CD4-positive, alpha-beta T cell (primary cell): ENCODE results near the gene HSD17B2. TPM values are rescaled to one million over a fixed set of nuclear protein-coding genes. Genes with fewer than 3 reads are reported as not detected.

Experiments
- ATAC-seq: fragments of 200-7000 bp; cut with Tn5 transposase; one replicate; pipeline ENCODE4 v1.10.0; 2022; ENCODE audit warnings: mild to moderate bottlenecking; ENCODE audit not compliant: poor library complexity
- CTCF ChIA-PET: fragments of 350-600 bp; sonication (Branson Sonifier 250); formaldehyde crosslinking; loops from one replicate; lab custom pipeline; 2021; ENCODE audit warnings: antibody characterized with exemption, inconsistent platforms; lab: Charles Lee
- POLR2A ChIA-PET: fragments of 350-600 bp; sonication (Branson Sonifier 250); formaldehyde crosslinking; loops from one replicate; lab custom pipeline; 2021; ENCODE audit warnings: antibody characterized with exemption, inconsistent platforms; lab: Charles Lee
- DNase-seq, 14 experiments: peaks; one replicate each; pipeline ENCODE4 v3.0.0-alpha.2; 2013 to 2020; ENCODE audit warnings: mixed read lengths in 2 of 14
- H3K27ac ChIP-seq, 2 donors: one replicate each; pipeline versions ENCODE4 v1.5.1 to v1.7.0; 2013; ENCODE audit warnings: low read length in 2 of 2, low read depth in 1 of 2, mild to moderate bottlenecking in 1 of 2
- H3K27me3 ChIP-seq, 2 experiments: 1 replicate in 1 of 2; 2 replicates in 1 of 2; pipeline versions ENCODE4 v1.6.1 to v1.7.0; 2013; ENCODE audit warnings: low read length in 2 of 2, control low read depth in 1 of 2, mild to moderate bottlenecking in 1 of 2, moderate library complexity in 1 of 2; ENCODE audit not compliant: insufficient read depth in 2 of 2, control insufficient read depth in 1 of 2
- H3K36me3 ChIP-seq: one replicate; pipeline ENCODE4 v1.6.1; 2013; ENCODE audit warnings: low read length, control low read depth; ENCODE audit not compliant: insufficient read depth
- H3K4me1 ChIP-seq: one replicate; pipeline ENCODE4 v1.6.1; 2013; ENCODE audit warnings: low read length, control low read depth; ENCODE audit not compliant: insufficient read depth
- H3K4me3 ChIP-seq: one replicate; pipeline ENCODE4 v1.5.1; 2013; ENCODE audit warnings: mild to moderate bottlenecking, low read length, moderate library complexity
- H3K9me3 ChIP-seq, 2 experiments: 1 replicate in 1 of 2; 2 replicates in 1 of 2; pipeline versions ENCODE4 v1.6.1 to v1.7.0; 2013; ENCODE audit warnings: low read length in 2 of 2, mild to moderate bottlenecking in 2 of 2, control low read depth in 1 of 2, moderate library complexity in 1 of 2; ENCODE audit not compliant: control insufficient read depth in 1 of 2, insufficient read depth in 1 of 2
- H3K27ac Mint-ChIP-seq: one replicate; pipeline ENCODE4 v1.8.0; 2020; ENCODE audit warnings: mixed read lengths
- H3K27me3 Mint-ChIP-seq: one replicate; pipeline ENCODE4 v1.8.0; 2021; ENCODE audit warnings: mixed read lengths
- H3K36me3 Mint-ChIP-seq: one replicate; pipeline ENCODE4 v1.8.0; 2021; ENCODE audit warnings: low read depth, mixed read lengths
- H3K4me1 Mint-ChIP-seq: one replicate; pipeline ENCODE4 v1.8.0; 2021; ENCODE audit warnings: low read depth, mixed read lengths
- H3K4me3 Mint-ChIP-seq: one replicate; pipeline ENCODE4 v1.8.0; 2020; ENCODE audit warnings: mild to moderate bottlenecking, mixed read lengths
- H3K9me3 Mint-ChIP-seq: one replicate; pipeline ENCODE4 v1.8.0; 2020; ENCODE audit warnings: mixed read lengths
- intact Hi-C, 2 experiments: fragments of 100-400 bp; cut with DNase I in 1 of 2; cut with micrococcal nuclease in 1 of 2; formaldehyde crosslinking; loops; one replicate each; pipeline versions ENCODE4 v1.15.1 to v1.9.0; 2023 to 2025; cut with DNase I, micrococcal nuclease
- total RNA-seq, 174 experiments: library from RNA in 2 of 174; stranded (reverse) in 2 of 174; gene quantifications; one replicate each; pipeline ENCODE4 v1.2.3 and lab custom pipeline; 2021 to 2026
- TF ChIP-seq, protein P1 (sequence below): fragments of 200-600 bp; IDR thresholded peaks from one replicate; pipeline ENCODE4 v1.8.0; 2022; ENCODE audit warnings: antibody characterized with exemption, mild to moderate bottlenecking

The HSD17B2 gene
- total RNA-seq, 2 experiments from 2014 or later = not detected

GRCh38 chr16:82063456-82064082 is 28.5 kb downstream of the HSD17B2 start:
- H3K4me1 Mint-ChIP-seq = no peaks in the 10 kb centered on the region
- Histone ChIP-seq H3K4me3 (no peak overlapping the region), H3K27ac (no peak overlapping the region), H3K36me3 (no peaks in the 10 kb centered on the region), H3K27me3 (peaks cover 0 to 6% of the 10 kb centered on the region in 2 experiments), H3K9me3 (no peaks in the 10 kb centered on the region), H3K4me1 (no peaks in the 10 kb centered on the region)
- CTCF ChIA-PET = no interaction called here
- TF ChIP-seq, protein P1, sequence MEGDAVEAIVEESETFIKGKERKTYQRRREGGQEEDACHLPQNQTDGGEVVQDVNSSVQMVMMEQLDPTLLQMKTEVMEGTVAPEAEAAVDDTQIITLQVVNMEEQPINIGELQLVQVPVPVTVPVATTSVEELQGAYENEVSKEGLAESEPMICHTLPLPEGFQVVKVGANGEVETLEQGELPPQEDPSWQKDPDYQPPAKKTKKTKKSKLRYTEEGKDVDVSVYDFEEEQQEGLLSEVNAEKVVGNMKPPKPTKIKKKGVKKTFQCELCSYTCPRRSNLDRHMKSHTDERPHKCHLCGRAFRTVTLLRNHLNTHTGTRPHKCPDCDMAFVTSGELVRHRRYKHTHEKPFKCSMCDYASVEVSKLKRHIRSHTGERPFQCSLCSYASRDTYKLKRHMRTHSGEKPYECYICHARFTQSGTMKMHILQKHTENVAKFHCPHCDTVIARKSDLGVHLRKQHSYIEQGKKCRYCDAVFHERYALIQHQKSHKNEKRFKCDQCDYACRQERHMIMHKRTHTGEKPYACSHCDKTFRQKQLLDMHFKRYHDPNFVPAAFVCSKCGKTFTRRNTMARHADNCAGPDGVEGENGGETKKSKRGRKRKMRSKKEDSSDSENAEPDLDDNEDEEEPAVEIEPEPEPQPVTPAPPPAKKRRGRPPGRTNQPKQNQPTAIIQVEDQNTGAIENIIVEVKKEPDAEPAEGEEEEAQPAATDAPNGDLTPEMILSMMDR = no peak
- peaks cover 22% of the 10 kb centered on the region for H3K27me3 Mint-ChIP-seq
- H3K27ac Mint-ChIP-seq = no peak overlapping the region
- intact Hi-C loops = no loop called here
- no peak for ATAC-seq
- H3K36me3 Mint-ChIP-seq = no peaks in the 10 kb centered on the region
- H3K4me3 Mint-ChIP-seq = no peak overlapping the region
- no peaks in the 10 kb centered on the region for H3K9me3 Mint-ChIP-seq
- POLR2A ChIA-PET = no interaction called here
- no peak for DNase-seq

GRCh38 chr16:82067042-82067803 is 32.2 kb downstream of the HSD17B2 start:
- TF ChIP-seq, protein P1 = no peak
- ATAC-seq (no peak), DNase-seq (no peak)
- Mint-ChIP-seq H3K4me1 (no peaks in the 10 kb centered on the region), H3K27me3 (peaks cover 33% of the 10 kb centered on the region), H3K27ac (no peak overlapping the region), H3K36me3 (no peaks in the 10 kb centered on the region), H3K4me3 (no peak overlapping the region), H3K9me3 (no peaks in the 10 kb centered on the region)
- intact Hi-C loops = no loop called here
- Histone ChIP-seq H3K27me3 (peaks cover 3 to 10% of the 10 kb centered on the region in 2 experiments), H3K9me3 (no peaks in the 10 kb centered on the region), H3K27ac (no peak overlapping the region), H3K4me1 (no peaks in the 10 kb centered on the region), H3K36me3 (no peaks in the 10 kb centered on the region), H3K4me3 (no peak overlapping the region)
- CTCF ChIA-PET = no interaction called here
- POLR2A ChIA-PET = no interaction called here

GRCh38 chr16:82067804-82068325 is 32.8 kb downstream of the HSD17B2 start:
- no peaks in the 10 kb centered on the region for H3K4me1 ChIP-seq
- intact Hi-C loops = no loop called here
- no peak for ATAC-seq

More at GRCh38 chr16:82067804-82068325, 32.8 kb downstream of the HSD17B2 start:
- TF ChIP-seq, protein P1 = no peak
- Mint-ChIP-seq H3K9me3 (no peaks in the 10 kb centered on the region), H3K4me1 (no peaks in the 10 kb centered on the region), H3K27ac (no peak overlapping the region), H3K4me3 (no peak overlapping the region), H3K27me3 (peaks cover 33% of the 10 kb centered on the region), H3K36me3 (no peaks in the 10 kb centered on the region)
- H3K27me3 ChIP-seq = peaks cover 3 to 9% of the 10 kb centered on the region in 2 experiments
- no peaks in the 10 kb centered on the region for H3K9me3 ChIP-seq
- ChIA-PET POLR2A (no interaction called here), CTCF (no interaction called here)
- no peak overlapping the region for H3K27ac ChIP-seq
- no peaks in the 10 kb centered on the region for H3K36me3 ChIP-seq
- H3K4me3 ChIP-seq = no peak overlapping the region
- DNase-seq = no peak
